ENCODE measurements around the gene ANK2.

- no peak for TF ChIP-seq POLR2A (IDR thresholded peaks at IDR 0.05)
- TF ChIP-seq CTCF (IDR thresholded peaks at IDR 0.05): no peak
Measured at GRCh38 chr4:113050371-113050755, 910 bp downstream of the ANK2 start.

All from uterus (tissue), 2 donors.